GM19438 (cell line): ENCODE results near the gene PIK3R6.

Experiments
- ATAC-seq: cut with Tn5 transposase; IDR thresholded peaks from one replicate; pipeline ENCODE4 v1.9.1; 2021; ENCODE audit warnings: low read depth; ENCODE audit not compliant: unreplicated experiment

Gene PIK3R6

DNA sequence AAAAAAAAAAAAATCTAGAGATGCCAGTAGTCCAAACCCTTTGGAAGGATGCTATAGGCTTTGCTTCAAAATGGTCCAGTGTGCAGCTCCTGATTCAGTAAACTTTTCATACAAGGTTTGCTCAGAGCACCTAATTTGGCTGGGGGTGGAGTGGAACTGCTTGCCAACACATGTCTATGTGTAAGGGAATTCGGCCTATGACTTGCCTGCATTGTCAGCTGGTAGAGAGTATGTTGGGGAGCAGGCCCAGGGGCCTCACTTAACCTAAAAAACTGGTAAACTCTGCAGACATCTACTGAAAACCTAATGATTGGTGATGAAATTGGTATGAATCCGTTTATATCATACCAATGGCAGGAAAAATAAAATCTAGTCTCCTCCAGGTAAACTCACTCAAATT, 66.8 kb downstream of the PIK3R6 start:
- no peak for ATAC-seq

DNA sequence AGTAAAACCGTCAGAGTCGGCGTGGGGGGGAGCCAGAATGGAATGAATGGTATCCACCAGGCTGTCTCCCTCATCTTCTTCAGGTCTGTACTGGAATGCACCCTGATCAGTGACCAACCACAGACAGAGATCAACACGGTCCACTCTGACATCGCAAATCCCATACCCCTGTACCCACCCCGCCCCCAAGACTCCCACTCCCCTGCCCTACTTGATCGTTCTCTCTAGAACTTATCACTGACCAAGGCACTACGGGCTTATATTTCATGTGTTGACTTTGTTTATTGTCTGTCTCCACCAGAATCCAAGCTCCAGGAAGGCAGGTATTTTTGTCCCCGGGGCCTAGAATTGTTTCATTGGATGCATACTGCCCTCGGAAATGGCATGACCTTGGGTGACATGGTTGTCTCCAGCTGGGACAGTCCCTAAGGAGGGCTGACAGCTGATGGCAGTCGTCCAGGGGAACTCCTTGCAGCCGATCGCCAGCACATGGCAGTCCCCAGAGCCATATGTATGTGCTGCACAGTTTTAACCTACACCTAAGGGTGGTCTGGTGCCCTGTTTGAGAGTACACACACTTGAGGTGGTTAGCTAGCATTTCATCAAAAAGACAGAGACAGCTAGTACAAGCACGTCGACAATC, 67.8 kb downstream of the PIK3R6 start:
- ATAC-seq = no peak

DNA sequence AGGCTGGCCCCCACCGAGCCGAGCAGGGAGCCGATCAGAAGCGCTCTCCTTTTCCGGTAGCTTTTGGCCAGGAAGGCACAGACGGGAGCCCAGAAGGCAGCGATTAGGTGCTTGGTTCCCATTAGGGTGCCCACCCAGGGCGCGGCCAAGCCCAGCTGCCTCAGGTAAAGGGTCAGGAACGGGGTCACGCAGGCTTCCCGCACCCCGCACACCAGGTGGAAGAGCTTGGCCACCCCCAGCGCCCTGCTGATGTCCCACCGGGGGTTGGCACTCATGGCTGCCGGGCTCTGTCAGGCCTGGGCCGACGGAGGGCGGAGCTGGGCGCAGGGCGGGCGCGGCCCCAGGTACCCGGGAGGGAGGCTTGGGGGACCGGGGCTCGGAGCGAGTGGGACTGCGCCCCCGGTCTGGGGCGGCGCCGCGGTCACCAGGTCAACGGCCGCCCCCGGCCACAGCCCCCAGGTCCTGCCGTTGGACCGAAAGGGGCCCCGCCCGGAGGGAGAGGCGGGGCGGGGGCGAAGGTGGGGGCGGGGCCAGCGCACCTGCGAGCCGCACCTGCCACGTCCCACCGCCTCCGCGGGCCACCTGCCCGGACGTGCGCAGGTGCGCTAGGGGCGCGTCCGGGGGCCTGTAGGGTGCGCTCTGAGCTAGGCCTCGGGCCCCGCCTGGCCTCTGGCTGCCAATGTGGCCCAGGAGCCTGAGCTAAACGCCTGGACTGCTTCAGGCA, 68.5 kb downstream of the PIK3R6 start, which contains the start of gene MFSD6L:
TSS of gene MFSD6L (minus strand) at position 520 of the 724 bp plus-strand sequence. CDS start at position 275, 245 bp downstream.
- ATAC-seq = no peak

DNA sequence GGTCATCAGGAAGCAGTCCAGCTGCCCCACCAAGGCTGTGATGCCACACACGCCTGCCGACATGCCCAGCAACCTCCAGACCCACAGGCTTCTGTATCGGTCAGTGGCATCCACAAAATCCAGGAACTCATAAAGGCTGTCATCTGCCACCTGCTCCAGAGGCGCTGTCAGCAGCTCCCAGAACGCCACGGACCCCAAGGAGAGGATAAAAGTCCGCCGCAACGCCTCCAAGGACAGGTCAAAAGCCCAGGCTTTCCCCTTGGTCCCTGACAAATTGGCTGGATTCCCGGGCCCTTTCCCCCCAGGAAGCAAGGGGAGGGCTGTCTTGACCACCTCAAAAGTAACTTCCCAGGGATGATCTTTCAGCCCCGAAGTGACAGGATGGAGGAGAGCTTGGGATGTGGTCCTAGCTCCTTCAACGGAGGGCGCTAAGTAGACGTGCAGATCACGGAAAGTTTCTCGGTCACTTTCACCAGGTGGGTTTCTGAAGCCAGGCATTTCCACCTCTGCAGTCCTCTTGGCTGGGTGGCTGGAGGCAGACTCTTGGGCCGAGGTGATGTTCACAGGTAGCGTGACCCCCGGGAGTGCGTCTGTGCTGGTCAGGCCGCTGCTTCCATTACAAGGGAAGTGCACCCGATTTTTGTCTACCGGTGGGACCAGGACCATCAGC, 69.2 kb downstream of the PIK3R6 start:
- ATAC-seq = no peak

DNA sequence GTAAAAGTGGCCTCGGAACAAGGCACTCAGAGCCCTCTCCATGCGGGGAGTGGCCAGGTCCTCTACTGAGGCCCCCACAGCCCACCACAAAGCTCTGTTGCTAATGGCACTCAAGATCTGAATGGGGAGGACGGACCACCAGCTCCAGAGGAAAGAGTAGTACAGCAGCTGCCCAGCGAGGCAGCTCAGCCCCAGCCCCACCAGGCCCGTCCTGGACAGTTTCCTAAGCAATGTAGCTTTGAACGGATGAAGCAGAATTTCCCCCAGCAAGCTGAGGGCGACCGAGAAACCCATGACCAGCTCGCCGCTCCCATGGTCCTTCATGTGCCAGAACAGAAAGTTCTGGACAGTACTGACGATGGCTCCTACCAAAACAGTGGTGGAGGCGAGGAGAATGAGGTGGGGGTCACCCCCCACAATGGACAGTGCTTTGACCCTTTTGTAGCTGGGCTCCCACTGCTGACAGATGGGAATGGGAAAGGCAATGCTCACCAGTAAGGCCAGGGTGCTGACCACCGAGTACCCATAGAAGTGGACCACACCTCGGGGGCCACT, 69.8 kb downstream of the PIK3R6 start:
- ATAC-seq = no peak

DNA sequence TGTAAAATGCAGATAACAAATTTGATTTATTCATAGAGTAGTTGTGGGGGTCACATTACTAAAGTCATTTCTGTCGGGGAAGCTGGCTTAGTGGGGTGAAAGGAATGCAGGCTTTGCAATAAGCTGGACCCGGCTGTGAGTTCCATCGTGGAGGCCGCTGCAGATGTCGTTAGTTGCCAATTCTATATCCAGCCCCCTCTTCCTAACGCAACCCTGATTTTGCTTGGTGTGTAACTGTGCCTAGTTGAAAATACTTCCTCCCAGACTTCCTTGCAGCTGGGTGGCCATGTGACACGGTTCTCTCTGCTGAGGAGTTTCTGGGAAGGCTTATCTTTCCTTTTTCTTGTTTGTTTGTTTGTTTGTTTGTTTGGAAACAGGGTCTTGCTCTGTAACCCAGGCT, 72.8 kb downstream of the PIK3R6 start:
- no peak for ATAC-seq

DNA sequence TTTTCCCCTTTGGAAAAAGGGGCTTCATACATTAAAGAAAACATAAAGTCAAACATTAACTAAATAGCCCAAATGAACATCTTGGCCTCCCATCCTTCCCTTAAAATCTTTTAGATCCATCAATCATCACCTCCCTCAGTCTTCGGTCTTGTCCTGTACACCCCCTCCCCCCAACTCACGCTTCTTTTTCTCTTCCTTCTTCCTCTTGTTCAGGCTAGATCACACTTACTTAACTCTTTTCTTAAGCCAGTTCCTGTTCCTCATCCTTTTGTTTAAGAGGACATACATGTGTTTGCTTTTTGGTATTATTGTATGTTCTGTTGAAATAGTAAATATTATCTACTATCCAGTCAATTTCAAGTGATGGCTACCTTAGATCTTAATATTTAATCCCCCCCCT, 73.8 kb downstream of the PIK3R6 start:
- no peak for ATAC-seq

DNA sequence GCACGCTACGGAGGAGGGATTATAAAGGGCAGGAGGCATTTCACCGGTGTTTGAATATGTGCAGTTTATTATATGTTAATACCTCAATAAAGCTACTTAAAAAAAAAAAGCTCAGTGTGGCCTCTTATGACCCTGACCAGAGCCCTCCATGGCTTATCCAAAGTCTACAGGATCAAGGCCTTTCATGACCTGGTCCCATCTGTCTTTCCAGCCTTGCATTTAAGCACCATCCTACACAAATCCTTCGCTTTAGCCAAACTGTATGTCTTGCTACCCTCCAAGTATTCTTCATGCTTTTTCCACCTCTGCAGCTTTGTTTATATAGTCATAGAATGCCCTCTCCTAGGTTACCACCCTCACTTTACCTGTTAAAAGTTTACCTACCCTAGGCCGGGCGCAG, 74.8 kb downstream of the PIK3R6 start:
- no peak for ATAC-seq

DNA sequence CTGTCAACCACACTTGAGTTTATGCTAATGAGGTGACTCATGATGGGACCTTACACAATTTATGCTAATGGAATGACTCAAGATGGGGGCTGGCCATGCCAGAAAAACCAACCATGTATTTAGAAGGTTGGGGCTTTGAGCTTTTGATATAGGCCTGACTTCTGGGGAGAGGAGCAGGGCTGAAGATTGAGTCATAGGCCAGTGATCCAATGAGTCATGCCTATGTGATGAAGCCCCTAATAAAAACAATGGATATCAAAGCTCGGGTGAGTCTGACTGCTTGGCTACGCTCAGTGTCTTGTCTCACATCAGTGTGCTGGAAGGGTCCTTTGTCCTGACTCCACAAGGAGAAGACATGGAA, 75.6 kb downstream of the PIK3R6 start:
- no peak for ATAC-seq

DNA sequence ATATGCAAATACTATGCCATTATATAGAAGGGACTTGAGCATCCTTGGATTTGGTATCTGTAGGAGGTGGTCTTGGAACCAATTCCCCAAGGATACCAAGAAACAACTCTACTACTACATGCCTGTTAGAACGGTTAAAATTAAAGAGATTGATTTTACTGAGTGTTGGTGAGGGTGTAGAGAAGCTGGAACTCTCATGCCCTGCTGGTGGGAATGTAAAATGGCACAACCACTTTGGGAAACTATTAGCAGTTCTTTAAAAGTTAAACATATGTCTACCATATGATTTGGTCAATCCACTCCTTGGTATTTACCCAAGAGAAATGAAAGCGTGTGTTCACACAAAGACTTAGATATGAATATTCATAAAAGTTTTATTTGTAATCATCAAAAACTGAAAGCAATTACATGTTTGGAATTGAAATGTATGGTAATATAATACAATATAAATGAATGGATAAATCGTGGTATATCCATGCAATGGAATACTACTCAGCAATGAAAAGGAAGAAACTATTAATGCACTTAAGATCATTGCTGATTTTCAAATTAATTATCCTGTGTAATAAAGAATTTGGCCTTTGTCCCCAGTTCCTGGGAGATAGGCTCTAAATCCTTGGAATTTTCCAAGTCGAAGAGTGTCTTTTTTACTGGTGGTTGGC, 76.1 kb downstream of the PIK3R6 start:
- no peak for ATAC-seq

DNA sequence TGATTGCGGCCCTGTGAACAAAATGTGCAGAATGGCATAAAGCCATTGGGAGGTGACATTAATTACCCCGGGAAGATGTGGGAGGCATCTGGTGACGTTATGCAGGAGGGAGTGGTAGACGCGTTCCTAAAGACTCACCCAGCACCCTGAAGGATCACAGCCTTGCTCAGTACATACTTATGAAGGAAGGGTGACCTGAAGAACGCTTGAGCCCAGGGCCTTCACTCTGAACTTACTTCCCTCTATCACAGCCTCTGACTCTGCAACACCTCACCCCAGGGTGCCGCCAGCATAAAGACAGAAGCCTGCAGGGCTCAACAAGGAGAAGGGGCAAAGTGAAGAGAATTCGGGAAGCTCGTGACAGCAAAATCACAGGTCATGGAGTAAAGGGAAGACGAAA, 77.7 kb downstream of the PIK3R6 start:
- no peak for ATAC-seq

DNA sequence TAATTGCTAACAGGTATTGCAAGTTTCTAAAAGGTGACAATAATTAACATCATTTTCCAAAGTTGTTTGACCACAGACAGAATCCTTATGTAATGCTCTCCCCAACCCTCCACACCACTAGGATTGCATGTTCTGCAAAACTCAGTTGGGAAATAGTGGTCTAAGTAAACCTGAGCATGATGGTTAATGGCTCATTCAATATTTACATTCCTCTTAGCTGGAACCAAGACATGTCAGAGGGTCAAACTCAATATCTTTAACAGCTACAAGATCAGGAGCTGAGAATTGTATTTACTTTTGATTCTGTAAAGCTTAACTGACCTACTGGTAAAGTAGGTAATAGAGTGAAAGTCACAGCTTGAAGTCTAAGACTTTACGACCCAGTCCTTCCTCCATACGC, 78.5 kb downstream of the PIK3R6 start:
- no peak for ATAC-seq

DNA sequence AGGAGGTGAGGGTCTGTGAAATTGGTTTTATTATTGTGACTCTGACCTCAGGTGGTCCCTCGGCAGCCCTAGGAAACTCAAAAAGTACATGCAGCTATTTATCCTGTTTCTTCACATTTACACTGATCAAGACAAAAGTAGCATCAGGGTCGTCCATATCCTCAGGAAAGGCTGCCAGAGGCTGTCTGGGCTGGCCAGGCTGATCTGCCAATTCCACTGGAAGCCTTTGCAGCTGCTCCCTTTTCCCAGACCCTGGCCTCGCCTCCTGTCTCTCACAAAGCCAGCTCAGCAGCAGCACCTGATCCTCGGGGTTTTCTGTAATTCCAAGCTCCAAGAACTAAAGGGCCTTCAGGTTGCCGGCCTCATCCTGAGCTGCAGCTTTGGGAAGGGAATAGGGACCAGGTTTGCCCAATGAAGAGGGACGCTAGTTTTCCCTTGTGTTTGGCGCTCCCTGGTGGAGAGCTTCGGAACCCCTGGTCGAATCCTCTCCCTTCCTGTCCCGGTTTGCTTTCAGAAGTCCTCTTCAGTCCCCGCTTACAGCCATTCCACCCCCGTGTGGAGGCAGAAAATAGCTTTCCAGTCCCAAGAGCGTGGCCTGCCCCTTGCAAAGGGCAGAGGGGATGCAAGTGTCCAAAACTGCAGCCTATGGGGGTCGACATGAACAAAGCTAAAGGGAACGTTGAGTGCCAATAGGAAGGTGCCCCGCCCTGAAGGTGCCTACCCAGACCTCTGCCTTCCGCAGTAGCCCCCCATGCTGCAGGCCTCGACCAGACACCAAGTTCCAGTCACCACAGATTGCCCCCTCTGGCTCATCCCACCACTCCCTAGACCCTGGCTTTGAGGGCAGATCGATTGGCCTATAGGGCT, 81.7 kb downstream of the PIK3R6 start:
- no peak for ATAC-seq

DNA sequence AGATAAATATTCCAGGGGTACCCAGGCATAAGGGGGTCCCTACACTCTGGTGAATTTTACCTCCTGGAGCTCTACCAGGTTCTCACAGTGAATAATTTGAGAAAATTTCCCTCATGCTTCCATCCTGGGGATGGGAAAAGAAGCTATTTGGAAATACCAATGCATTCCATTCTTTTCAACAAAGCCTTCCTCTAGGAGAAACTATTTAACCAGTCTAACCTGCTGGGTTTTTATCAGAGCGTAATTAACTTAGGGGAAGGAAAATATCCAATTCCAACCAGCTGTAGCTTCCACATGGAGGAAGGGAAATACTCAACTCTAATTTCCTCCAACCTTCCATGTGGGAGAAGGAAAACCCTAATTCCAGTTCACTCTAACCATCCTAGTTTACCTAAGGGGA, 85.3 kb downstream of the PIK3R6 start:
- ATAC-seq = no peak

DNA sequence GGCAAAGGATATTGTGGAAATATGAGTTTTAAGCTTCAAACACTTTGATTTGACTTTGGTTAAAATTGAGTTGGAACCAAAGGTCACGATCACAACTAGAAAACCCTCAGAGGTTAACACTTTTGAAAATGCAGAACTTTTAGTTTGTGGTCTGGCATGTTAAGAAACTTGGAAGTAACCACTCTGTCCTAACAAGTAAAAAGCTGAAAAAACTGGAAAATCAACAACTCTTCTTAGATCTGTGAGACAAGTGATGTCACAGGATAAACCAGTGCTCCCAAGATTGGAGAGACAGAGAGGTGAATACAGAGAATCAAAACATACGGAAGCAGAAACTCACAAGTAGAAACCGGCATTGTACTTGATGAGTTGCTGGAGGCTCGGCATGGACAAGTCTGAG, 85.7 kb downstream of the PIK3R6 start:
- ATAC-seq = no peak

DNA sequence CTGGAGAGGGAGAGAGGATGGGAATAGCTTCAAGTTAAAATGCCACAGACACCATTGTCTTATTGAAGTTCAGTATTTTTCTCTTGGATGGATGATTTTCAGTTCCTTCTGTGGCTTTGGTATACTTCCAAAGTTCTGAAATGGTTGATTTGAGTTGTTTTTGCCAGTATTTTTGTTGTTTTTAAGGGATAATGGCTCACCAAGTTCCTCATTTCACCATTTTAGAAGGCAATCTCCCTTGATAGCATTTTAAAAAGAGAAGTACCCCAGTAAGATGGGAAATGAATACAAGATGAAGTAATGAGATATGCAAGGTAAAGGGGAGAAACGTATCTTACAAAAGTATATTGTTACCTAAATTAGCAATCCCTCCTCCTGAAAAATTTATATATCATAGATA, 90.6 kb downstream of the PIK3R6 start:
- ATAC-seq = no peak

DNA sequence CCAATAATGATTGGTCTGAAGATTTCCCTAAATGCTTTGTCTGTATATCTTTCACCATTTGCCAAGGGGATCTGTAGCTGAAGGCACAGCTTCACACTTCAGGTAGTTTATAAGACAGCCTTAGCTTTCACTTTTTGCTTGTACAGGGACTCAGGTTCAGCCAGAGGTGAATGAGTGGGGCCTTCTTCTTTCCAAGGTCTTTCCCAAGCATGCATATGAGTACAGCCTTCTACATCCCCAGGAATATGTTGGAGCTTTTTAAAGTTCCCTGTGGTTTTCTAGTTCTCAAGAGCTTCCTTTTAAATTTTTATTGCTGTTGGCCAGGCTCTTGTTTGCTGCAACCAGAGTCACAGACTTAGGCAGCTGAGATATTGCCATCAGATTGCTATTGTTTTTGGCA, 91.2 kb downstream of the PIK3R6 start:
- no peak for ATAC-seq

DNA sequence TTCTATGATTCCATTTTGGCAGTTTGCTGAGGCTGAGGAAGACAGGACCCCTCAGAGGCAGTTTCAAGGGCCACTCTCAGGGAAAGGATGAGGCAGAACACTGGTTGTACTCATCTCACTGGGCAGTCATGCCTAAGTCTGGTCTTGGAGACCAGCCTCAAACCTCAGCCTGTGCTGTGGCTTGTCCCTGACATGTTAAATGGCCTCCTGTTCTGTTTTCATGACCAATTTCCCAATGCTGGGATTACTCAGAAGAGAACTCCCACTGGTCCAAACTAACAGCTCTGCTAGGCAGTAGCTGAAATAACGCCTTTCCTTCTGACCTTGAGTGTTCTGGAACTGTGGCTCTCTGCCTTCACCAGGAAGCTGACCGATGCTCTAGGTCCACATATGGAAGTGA, 100.7 kb downstream of the PIK3R6 start:
- ATAC-seq = no peak

DNA sequence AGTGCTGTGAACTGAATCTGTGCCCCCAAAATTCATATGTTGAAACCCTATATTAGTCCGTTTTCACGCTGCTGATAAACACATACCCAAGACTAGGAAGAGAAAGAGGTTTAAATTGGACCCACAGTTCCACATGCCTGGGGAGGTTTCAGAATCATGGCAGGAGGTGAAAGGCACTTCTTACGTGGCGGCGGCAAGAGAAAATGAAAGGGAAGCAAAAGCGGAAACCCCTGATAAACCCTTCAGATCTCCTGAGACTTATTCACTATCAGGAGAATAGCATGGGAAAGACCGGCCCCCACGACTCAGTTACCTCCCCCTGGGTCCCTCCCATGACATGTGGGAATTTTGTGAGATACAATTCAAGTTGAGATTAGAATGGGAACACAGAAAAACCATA, 105.5 kb downstream of the PIK3R6 start:
- ATAC-seq = no peak

DNA sequence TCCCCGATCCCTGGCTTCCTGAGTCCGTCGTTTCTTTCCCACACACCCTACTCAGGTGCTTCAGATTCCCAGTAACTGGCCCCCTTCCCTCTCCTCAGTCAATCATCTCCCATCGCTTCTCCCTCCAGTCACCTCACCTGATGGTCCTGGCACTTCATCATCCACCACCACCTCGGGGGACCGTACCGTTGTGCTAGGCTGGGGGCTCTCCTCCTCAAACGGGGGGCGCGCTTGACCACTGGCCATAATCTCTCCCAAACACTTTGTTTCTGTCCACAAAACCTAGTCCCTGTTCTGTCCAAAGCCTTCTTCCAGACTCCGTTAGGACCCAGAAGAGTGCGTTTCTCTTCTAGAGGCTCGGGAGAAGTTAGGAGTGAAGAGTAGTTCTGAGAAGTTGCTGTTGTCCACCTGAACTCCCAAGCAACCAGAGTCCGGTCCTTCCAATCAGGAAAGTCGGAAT, 109.3 kb downstream of the PIK3R6 start, which contains the start of gene SPDYE4:
TSS of gene SPDYE4 (minus strand) at position 410 of the 460 bp plus-strand sequence. CDS start at position 246, 164 bp downstream.
- ATAC-seq = no peak
